ENCODE measurements around the gene OTOGL. TPM values are rescaled to one million over a fixed set of nuclear protein-coding genes. Genes with fewer than 3 reads are reported as not detected.

The OTOGL gene
- total RNA-seq, 3 donors from 2014 or later: 0.16 to 1.3 (median 0.59) TPM

DNA sequence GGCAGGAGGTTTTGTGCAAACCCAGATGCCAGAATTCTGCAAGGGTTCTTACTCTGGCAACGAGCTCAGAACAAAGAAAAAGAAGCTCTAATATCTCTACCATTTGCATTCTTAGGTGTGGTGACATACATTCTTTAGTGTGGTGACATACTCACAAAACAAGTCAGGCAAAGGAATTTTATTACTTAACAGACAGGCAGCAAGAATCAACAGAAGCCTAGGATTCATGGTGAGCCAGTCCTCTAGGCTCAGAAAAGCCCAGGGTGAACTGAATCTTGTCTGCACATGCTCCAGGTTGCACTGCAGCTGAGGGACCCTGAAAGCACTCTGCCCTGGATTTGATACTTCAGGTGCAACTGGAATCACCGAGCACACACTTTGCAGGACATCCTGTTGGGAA, 222.3 kb downstream of the OTOGL start:
- Histone ChIP-seq H3K36me3 (no peaks in the 10 kb centered on the region), H3K4me3 (no peak overlapping the region), H3K9me3 (no peaks in the 10 kb centered on the region), H3K4me1 (no peaks in the 10 kb centered on the region), H3K27me3 (no peaks in the 10 kb centered on the region), H3K27ac (no peak overlapping the region)
- DNase-seq (ENCODE audit: low spot score in 2 of 2): peak in 1 of 2 donors; percentile 21
- TF ChIP-seq POLR2A (IDR thresholded peaks at IDR 0.05) (no peak), POLR2AphosphoS5 (IDR thresholded peaks at IDR 0.05) (no peak)
- TF ChIP-seq, protein P1, sequence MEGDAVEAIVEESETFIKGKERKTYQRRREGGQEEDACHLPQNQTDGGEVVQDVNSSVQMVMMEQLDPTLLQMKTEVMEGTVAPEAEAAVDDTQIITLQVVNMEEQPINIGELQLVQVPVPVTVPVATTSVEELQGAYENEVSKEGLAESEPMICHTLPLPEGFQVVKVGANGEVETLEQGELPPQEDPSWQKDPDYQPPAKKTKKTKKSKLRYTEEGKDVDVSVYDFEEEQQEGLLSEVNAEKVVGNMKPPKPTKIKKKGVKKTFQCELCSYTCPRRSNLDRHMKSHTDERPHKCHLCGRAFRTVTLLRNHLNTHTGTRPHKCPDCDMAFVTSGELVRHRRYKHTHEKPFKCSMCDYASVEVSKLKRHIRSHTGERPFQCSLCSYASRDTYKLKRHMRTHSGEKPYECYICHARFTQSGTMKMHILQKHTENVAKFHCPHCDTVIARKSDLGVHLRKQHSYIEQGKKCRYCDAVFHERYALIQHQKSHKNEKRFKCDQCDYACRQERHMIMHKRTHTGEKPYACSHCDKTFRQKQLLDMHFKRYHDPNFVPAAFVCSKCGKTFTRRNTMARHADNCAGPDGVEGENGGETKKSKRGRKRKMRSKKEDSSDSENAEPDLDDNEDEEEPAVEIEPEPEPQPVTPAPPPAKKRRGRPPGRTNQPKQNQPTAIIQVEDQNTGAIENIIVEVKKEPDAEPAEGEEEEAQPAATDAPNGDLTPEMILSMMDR (IDR thresholded peaks at IDR 0.05): no peak
- intact Hi-C loops (cut with DNase I; ENCODE audit: low total_unique reads): no loop called here

DNA sequence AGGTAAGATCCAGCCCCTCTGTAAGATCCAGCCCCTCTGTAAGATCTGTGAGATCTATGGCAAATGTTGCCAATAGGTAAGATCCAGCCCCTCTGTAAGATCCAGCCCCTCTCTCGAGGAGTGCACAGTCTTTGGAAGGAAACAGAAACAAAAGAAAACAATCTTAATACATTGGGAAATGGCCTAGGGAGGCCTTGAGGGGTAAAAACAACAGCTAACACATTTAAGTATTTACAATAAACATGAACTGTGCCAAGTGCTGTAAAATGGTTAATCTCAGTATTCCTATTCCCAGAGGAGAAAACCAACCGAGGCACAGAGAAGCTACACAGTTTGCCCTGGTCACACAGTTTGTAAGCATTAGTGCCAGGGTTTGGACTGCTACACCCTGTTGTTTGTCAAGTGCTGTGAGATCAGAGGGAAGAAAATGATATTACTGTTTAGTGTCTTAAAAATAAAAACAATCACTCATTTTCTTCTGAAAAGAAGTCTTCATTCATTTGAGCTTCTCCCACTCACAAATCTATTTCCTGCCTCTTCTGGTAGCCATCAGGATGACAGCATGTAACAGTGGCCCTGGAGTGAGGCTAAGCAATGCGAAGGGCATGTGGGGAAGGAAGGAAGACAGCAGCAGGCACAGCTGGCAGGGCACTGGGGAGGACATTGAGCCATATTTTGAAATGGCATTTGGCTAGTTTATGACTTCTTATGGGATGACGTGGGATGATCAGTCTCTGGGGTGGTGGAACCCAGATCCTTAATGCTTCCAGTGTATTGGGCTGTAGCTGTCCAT, 226.0 kb downstream of the OTOGL start:
- Histone ChIP-seq H3K27me3 (no peaks in the 10 kb centered on the region), H3K4me1 (no peaks in the 10 kb centered on the region), H3K9me3 (no peaks in the 10 kb centered on the region), H3K36me3 (no peaks in the 10 kb centered on the region), H3K27ac (no peak overlapping the region), H3K4me3 (no peak overlapping the region)
- no peak for DNase-seq (ENCODE audit: low spot score in 2 of 2)
- no peak for TF ChIP-seq POLR2AphosphoS5 (IDR thresholded peaks at IDR 0.05)
- no peak for TF ChIP-seq POLR2A (IDR thresholded peaks at IDR 0.05)
- TF ChIP-seq, protein P1 (IDR thresholded peaks at IDR 0.05): no peak
- intact Hi-C loops (cut with DNase I; ENCODE audit: low total_unique reads): no loop called here

DNA sequence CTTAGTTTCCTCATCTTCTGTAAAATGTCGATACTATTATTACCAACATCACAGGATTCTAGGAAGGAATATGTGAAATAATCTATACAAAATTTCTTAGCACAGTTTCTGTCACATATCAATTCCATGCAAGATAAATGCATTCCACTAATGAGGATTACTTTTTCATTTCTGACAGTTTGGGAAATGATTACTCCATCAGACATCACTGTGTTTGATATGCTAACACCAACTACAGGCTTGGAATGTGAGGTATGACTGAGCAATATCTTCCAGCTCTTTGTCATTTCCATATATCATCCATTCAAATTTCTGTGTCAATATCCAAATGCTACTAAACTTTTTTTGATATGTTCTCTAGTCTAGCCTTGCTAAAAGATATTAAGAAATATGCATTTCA, 233.5 kb downstream of the OTOGL start:
- H3K4me3 ChIP-seq: no peak overlapping the region
- no peak overlapping the region for H3K27ac ChIP-seq
- TF ChIP-seq, protein P1 (IDR thresholded peaks at IDR 0.05): no peak
- no peak for TF ChIP-seq POLR2AphosphoS5 (IDR thresholded peaks at IDR 0.05)
- no peaks in the 10 kb centered on the region for H3K4me1 ChIP-seq
- intact Hi-C loops (cut with DNase I; ENCODE audit: low total_unique reads): no loop called here
- H3K27me3 ChIP-seq: no peaks in the 10 kb centered on the region
- no peak for DNase-seq (ENCODE audit: low spot score in 2 of 2)
- no peaks in the 10 kb centered on the region for H3K36me3 ChIP-seq
- no peaks in the 10 kb centered on the region for H3K9me3 ChIP-seq

DNA sequence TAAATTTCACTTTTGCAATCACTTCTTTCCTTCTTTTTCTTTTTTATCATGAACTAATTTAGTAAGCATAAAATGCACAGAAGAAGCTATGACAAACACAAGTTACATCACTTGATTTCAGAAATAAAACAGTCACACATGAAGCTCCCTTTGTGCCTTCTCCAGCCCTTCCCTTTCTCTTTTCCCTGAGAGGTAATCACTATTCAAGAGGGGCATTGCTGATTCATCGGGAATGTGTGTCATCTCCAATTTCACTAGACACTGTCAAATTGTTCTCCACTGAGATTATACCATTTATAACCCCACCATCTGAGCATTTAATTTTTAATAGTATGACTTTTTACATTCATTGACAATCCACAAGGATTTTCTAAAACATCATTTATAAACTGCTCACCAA, 253.1 kb downstream of the OTOGL start:
- Histone ChIP-seq H3K9me3 (no peaks in the 10 kb centered on the region), H3K27ac (no peak overlapping the region)

DNA sequence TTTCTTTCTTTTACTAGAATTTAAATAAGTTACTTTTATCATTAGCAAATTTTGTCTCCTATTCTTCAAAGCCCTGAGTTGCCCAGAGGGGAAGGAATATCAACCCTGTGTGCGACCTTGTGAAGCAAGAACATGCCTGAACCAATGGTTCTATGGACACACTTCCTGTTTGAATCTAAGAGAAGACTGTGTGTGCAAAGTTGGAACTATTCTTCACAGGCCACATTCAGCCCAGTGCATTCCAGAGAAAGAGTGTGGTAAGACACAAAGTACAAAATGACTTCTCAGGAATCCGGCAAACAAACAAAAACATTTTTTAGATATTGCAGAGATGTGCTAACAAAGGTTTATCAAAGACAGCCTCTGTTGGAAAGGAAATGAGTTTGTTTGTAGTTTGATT, 253.9 kb downstream of the OTOGL start:
- H3K27ac ChIP-seq: no peak overlapping the region
- H3K9me3 ChIP-seq: no peaks in the 10 kb centered on the region
- H3K36me3 ChIP-seq: no peaks in the 10 kb centered on the region
- H3K4me1 ChIP-seq: no peaks in the 10 kb centered on the region
- no peaks in the 10 kb centered on the region for H3K27me3 ChIP-seq
- H3K4me3 ChIP-seq: no peak overlapping the region
- DNase-seq (ENCODE audit: low spot score in 2 of 2): no peak
- TF ChIP-seq POLR2A (IDR thresholded peaks at IDR 0.05) (no peak), POLR2AphosphoS5 (IDR thresholded peaks at IDR 0.05) (no peak)
- TF ChIP-seq, protein P1 (IDR thresholded peaks at IDR 0.05): no peak
- intact Hi-C loops (cut with DNase I; ENCODE audit: low total_unique reads): no loop called here

More for the DNA sequence above, 253.1 kb downstream of the OTOGL start:
- intact Hi-C loops (cut with DNase I; ENCODE audit: low total_unique reads): no loop called here
- TF ChIP-seq POLR2A (IDR thresholded peaks at IDR 0.05) (no peak), POLR2AphosphoS5 (IDR thresholded peaks at IDR 0.05) (no peak)
- TF ChIP-seq, protein P1 (IDR thresholded peaks at IDR 0.05): no peak
- no peak overlapping the region for H3K4me3 ChIP-seq
- DNase-seq (ENCODE audit: low spot score in 2 of 2): no peak
- H3K4me1 ChIP-seq: no peaks in the 10 kb centered on the region
- no peaks in the 10 kb centered on the region for H3K36me3 ChIP-seq
- H3K27me3 ChIP-seq: no peaks in the 10 kb centered on the region

All from breast epithelium (tissue), 4 donors.